ENCODE results near the gene PREP.

Gene PREP

GRCh38 chr6:105389543-105389942 lies 13.3 kb downstream of the PREP start:
- no peak for DNase-seq (ENCODE audit: low spot score)

GRCh38 chr6:105388392-105388791 lies 14.5 kb downstream of the PREP start:
- no peak for DNase-seq (ENCODE audit: low spot score)
- no peak for TF ChIP-seq CTCF (IDR thresholded peaks at IDR 0.05; ENCODE audit: extremely low read depth, missing control alignments)

More at GRCh38 chr6:105389543-105389942, 13.3 kb downstream of the PREP start:
- no peak for TF ChIP-seq CTCF (IDR thresholded peaks at IDR 0.05; ENCODE audit: extremely low read depth, missing control alignments)

GRCh38 chr6:105384004-105384403 lies 18.9 kb downstream of the PREP start:
- DNase-seq (ENCODE audit: low spot score) = no peak
- no peak for TF ChIP-seq CTCF (IDR thresholded peaks at IDR 0.05; ENCODE audit: extremely low read depth, missing control alignments)

GRCh38 chr6:105382958-105383357 lies 19.9 kb downstream of the PREP start:
- TF ChIP-seq CTCF (IDR thresholded peaks at IDR 0.05; ENCODE audit: extremely low read depth, missing control alignments) = no peak

GRCh38 chr6:105382496-105382895 lies 20.4 kb downstream of the PREP start:
- no peak for TF ChIP-seq CTCF (IDR thresholded peaks at IDR 0.05; ENCODE audit: extremely low read depth, missing control alignments)

More at GRCh38 chr6:105382958-105383357, 19.9 kb downstream of the PREP start:
- DNase-seq (ENCODE audit: low spot score) = no peak

GRCh38 chr6:105380634-105381033 lies 22.2 kb downstream of the PREP start:
- TF ChIP-seq CTCF (IDR thresholded peaks at IDR 0.05; ENCODE audit: extremely low read depth, missing control alignments) = no peak
- DNase-seq (ENCODE audit: low spot score) = no peak

More at GRCh38 chr6:105382496-105382895, 20.4 kb downstream of the PREP start:
- no peak for DNase-seq (ENCODE audit: low spot score)

DNA sequence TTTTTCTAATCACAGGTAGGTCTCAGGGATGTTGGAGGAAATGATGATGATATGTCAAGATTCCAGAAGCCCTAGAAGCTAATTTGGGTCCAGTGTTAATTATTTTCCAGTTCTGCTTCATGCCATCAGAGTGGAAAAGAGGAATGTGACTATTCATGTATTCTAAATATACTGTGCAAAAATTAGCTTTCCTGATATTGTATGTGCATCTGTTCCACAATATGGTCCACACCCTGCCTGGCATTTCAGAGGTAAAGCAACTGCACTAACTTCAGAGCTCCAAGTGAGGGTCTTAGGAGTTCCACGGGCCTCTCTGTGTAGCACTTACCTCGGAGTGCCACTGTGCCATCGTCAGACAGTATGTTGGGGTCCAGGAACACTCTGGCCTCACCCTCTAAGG lies 27.1 kb downstream of the PREP start:
- TF ChIP-seq CTCF (IDR thresholded peaks at IDR 0.05; ENCODE audit: extremely low read depth, missing control alignments) = no peak
- DNase-seq (ENCODE audit: low spot score) = no peak

Measured in GM20000 (cell line).